Hepatocyte (in vitro differentiated cells): ENCODE data around the gene CWC27. TPM values are rescaled to one million over a fixed set of nuclear protein-coding genes. Genes with fewer than 3 reads are reported as not detected.
A peak's percentile ranks its signal among the peaks of the same experiment; 100 is the strongest.

Experiments
- DNase-seq: peaks from one replicate; pipeline ENCODE4 v3.0.0-alpha.2; 2016; ENCODE audit warnings: low spot score
- H2AFZ ChIP-seq: fragments of 200-600 bp; sonication (generic); 2 replicates; pipeline ENCODE4 v1.6.0; 2016; ENCODE audit warnings: antibody characterized with exemption, mild to moderate bottlenecking
- H3K27ac ChIP-seq: fragments of 200-600 bp; sonication (generic); 2 replicates; pipeline ENCODE4 v1.5.1; 2016; ENCODE audit warnings: mild to moderate bottlenecking
- H3K27me3 ChIP-seq: fragments of 200-600 bp; sonication (generic); 2 replicates; pipeline ENCODE4 v1.6.1; 2016
- H3K36me3 ChIP-seq: fragments of 200-600 bp; sonication (generic); replicated peaks from 2 replicates; pipeline ENCODE4 v1.5.1; 2016; ENCODE audit warnings: low read depth; ENCODE audit not compliant: insufficient read depth
- H3K4me1 ChIP-seq: fragments of 200-600 bp; sonication (generic); 2 replicates; pipeline ENCODE4 v1.5.1; 2016; ENCODE audit warnings: mild to moderate bottlenecking, moderate library complexity; ENCODE audit not compliant: insufficient read depth
- H3K4me2 ChIP-seq: fragments of 200-600 bp; sonication (generic); 2 replicates; pipeline ENCODE4 v1.6.0; 2016
- H3K4me3 ChIP-seq: fragments of 200-600 bp; sonication (generic); 2 replicates; pipeline ENCODE4 v1.5.1; 2016; ENCODE audit warnings: mild to moderate bottlenecking
- H3K79me2 ChIP-seq: fragments of 200-600 bp; sonication (generic); 2 replicates; pipeline ENCODE4 v1.6.0; 2017; ENCODE audit warnings: mild to moderate bottlenecking
- H3K9me2 ChIP-seq: fragments of 200-600 bp; sonication (generic); replicated peaks from 2 replicates; pipeline ENCODE4 v1.6.0; 2017; ENCODE audit warnings: mild to moderate bottlenecking; ENCODE audit not compliant: insufficient read depth
- H3K9me3 ChIP-seq: fragments of 200-600 bp; sonication (generic); 2 replicates; pipeline ENCODE4 v1.5.1; 2016; ENCODE audit warnings: low read depth, mild to moderate bottlenecking
- H4K20me1 ChIP-seq: fragments of 200-600 bp; sonication (generic); 2 replicates; pipeline ENCODE4 v1.6.0; 2016; ENCODE audit warnings: mild to moderate bottlenecking; ENCODE audit not compliant: insufficient read depth, poor library complexity, severe bottlenecking
- CTCF ChIP-seq: fragments of 200-600 bp; sonication (generic); IDR thresholded peaks from 2 replicates; pipeline ENCODE4 v1.5.1; 2016; ENCODE audit warnings: antibody characterized with exemption, mild to moderate bottlenecking; ENCODE audit not compliant: poor library complexity
- EZH2 ChIP-seq: fragments of 200-600 bp; sonication (generic); IDR thresholded peaks from 2 replicates; pipeline ENCODE4 v1.6.1; 2016; ENCODE audit warnings: antibody characterized with exemption, mild to moderate bottlenecking, borderline replicate concordance
- EZH2phosphoT487 ChIP-seq: fragments of 200-600 bp; sonication (generic); IDR thresholded peaks from one replicate; pipeline ENCODE4 v1.6.1; 2018; ENCODE audit warnings: antibody characterized with exemption, mild to moderate bottlenecking, low read depth, moderate library complexity; ENCODE audit not compliant: unreplicated experiment, severe bottlenecking
- WGBS: methylation state at CpG from one replicate; pipeline ENCODE4 v1.1.6; 2016; ENCODE audit warnings: low lambda C conversion rate; ENCODE audit errors: missing lambda C conversion rate; 5-methylcytosine and 5-hydroxymethylcytosine counted together
- polyA plus RNA-seq: library from polyadenylated mRNA; unstranded; fragments of >200 nt; fragmentation: Nextera tagmentation; extraction: Ambion mirVana; gene quantifications from 2 replicates; pipeline ENCODE4 v1.2.1, GENCODE V29; 2016
- total RNA-seq: library from RNA; depleted of rRNA; stranded (reverse); fragments of >200 nt; gene quantifications from 2 replicates; pipeline ENCODE4 v1.2.3, GENCODE V29; 2014

CWC27 gene
- total and polyA plus RNA-seq, 2 experiments from 2014 or later = 15.8 to 32.5 TPM

GRCh38 chr5:64773533-64773932, 4.8 kb downstream of the CWC27 start:
- H3K27me3 ChIP-seq = no peaks in the 10 kb centered on the region
- no peak overlapping the region for H3K27ac ChIP-seq
- no peaks in the 10 kb centered on the region for H4K20me1 ChIP-seq
- no peak overlapping the region for H3K4me3 ChIP-seq
- DNase-seq = no peak
- WGBS = 97% methylated on average over 1 of the region's 1 CpG
- no peaks in the 10 kb centered on the region for H3K9me2 ChIP-seq
- H3K4me2 ChIP-seq = no peak overlapping the region
- TF ChIP-seq CTCF (no peak), EZH2 (no peak), EZH2phosphoT487 (no peak)
- no peaks in the 10 kb centered on the region for H3K9me3 ChIP-seq
- peaks cover 40% of the 10 kb centered on the region for H3K79me2 ChIP-seq
- H3K36me3 ChIP-seq = no peaks in the 10 kb centered on the region
- peaks cover 10% of the 10 kb centered on the region for H3K4me1 ChIP-seq
- H2AFZ ChIP-seq = no peak overlapping the region

GRCh38 chr5:64775291-64775690, 6.6 kb downstream of the CWC27 start:
- no peaks in the 10 kb centered on the region for H3K9me2 ChIP-seq
- no peak overlapping the region for H3K4me3 ChIP-seq
- H3K4me1 ChIP-seq = peaks cover 2% of the 10 kb centered on the region
- H3K79me2 ChIP-seq = peaks cover 27% of the 10 kb centered on the region
- no peak overlapping the region for H2AFZ ChIP-seq
- no peaks in the 10 kb centered on the region for H3K27me3 ChIP-seq
- H3K27ac ChIP-seq = no peak overlapping the region
- no peak for TF ChIP-seq EZH2
- no peak for TF ChIP-seq EZH2phosphoT487
- TF ChIP-seq CTCF = no peak
- no peaks in the 10 kb centered on the region for H4K20me1 ChIP-seq
- no peak for DNase-seq
- no peak overlapping the region for H3K4me2 ChIP-seq
- no peaks in the 10 kb centered on the region for H3K9me3 ChIP-seq
- 93% methylated on average over 1 of the region's 1 CpG for WGBS
- no peaks in the 10 kb centered on the region for H3K36me3 ChIP-seq

DNA sequence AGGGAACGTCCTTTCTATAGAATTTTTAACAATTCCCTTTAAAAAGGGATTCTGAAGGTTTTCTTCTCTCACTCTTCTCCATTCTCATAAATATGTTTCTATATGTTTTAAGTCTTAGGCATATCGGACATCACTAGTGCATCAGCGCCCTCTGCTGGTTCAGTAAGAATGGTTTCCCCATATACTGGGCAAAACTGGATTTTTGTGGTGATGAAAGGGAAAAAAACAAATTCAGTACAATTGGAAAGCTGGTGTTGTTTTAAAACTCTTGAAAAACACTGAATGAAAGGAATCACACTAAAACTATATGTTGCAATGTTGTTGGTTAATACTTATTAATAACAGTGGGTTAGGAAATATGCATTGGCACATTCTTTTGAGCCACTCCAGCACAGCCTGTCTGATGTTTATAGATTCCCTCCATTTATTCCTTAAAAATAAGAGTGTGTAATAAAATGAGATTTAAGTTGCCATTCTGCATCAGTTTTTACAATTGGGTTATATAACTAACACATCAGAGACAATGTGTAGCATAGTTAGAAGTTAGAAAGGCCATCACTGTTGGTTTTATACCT, 15.8 kb downstream of the CWC27 start:
- no peak overlapping the region for H2AFZ ChIP-seq
- DNase-seq = peak; percentile 93
- no peaks in the 10 kb centered on the region for H3K36me3 ChIP-seq
- no peaks in the 10 kb centered on the region for H4K20me1 ChIP-seq
- no peak overlapping the region for H3K4me2 ChIP-seq
- no peak overlapping the region for H3K4me3 ChIP-seq
- peaks cover 4% of the 10 kb centered on the region for H3K79me2 ChIP-seq
- WGBS = 7% methylated on average over 3 of the region's 3 CpGs
- no peaks in the 10 kb centered on the region for H3K27me3 ChIP-seq
- no peaks in the 10 kb centered on the region for H3K9me2 ChIP-seq
- H3K27ac ChIP-seq = no peak overlapping the region
- H3K4me1 ChIP-seq = no peaks in the 10 kb centered on the region
- TF ChIP-seq CTCF = peak; percentile 93
- no peak for TF ChIP-seq EZH2
- no peaks in the 10 kb centered on the region for H3K9me3 ChIP-seq

GRCh38 chr5:64786372-64786771, 17.6 kb downstream of the CWC27 start:
- no peak overlapping the region for H3K4me3 ChIP-seq
- no peak overlapping the region for H2AFZ ChIP-seq
- H3K27ac ChIP-seq = no peak overlapping the region
- no peaks in the 10 kb centered on the region for H3K4me1 ChIP-seq
- no peak for DNase-seq
- no peaks in the 10 kb centered on the region for H3K9me2 ChIP-seq
- TF ChIP-seq EZH2 (no peak), EZH2phosphoT487 (no peak), CTCF (no peak)
- H4K20me1 ChIP-seq = no peaks in the 10 kb centered on the region
- H3K79me2 ChIP-seq = no peaks in the 10 kb centered on the region
- H3K36me3 ChIP-seq = no peaks in the 10 kb centered on the region
- no peak overlapping the region for H3K4me2 ChIP-seq
- no peaks in the 10 kb centered on the region for H3K27me3 ChIP-seq
- 95% methylated on average over 2 of the region's 2 CpGs for WGBS
- H3K9me3 ChIP-seq = no peaks in the 10 kb centered on the region
